Measurements from ENCODE around the gene NR0B1.

Gene NR0B1

DNA sequence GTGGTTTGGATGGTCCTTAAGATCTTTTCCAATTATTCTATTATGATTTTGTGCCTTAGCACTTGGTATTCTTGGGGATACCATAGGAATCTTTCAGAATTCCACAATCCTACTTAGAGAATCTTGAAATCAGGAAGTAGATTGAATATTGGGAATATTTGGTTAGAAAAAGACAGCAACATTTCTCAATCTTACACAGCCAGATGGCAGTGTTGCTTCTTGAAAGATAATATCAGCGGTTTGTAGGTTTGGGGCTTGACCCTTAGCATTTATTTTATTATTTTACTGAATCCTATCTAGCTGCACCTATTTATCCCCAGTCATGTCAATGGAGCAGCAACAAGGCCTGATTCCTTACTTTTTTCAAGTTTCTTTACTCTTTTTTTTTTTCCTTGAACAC lies 33.7 kb downstream of the NR0B1 start:
- Histone ChIP-seq H3K79me2 (ENCODE audit: control insufficient read depth, insufficient read depth, low read length, unreplicated experiment) (no peaks in the 10 kb centered on the region), H3K27ac (ENCODE audit: low read depth, low read length) (no peak overlapping the region), H3K27me3 (ENCODE audit: insufficient read depth, low read length) (no peaks in the 10 kb centered on the region), H2AFZ (ENCODE audit: low read length, unreplicated experiment) (no peak overlapping the region), H3K4me1 (ENCODE audit: control insufficient read depth, insufficient read depth, low read length, unreplicated experiment) (peaks cover 6% of the 10 kb centered on the region), H3K4me3 (ENCODE audit: low read depth, low read length) (no peak overlapping the region), H3K36me3 (ENCODE audit: insufficient read depth, low read length) (no peaks in the 10 kb centered on the region)

DNA sequence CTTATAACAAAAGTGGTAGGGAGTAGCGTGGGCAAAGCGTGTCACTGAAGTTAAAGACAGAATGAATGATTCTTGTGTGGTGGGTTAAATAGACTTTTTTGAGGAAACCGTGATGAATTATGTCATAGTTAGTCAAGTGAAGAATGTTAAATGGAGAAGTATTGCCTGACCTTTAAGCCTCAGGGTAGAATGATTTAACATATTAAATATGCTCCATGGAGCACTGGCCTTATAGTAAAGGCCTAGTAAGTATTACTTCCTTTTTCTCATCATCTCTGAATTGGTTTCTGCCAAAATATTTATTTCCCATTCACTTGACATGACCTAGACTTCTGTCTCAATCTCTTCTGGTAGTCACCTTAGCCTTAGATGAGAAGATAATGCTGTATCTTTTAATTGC lies 38.6 kb downstream of the NR0B1 start:
- no peaks in the 10 kb centered on the region for H3K27me3 ChIP-seq (ENCODE audit: insufficient read depth, low read length)
- H3K27ac ChIP-seq (ENCODE audit: low read depth, low read length): no peak overlapping the region
- H3K4me3 ChIP-seq (ENCODE audit: low read depth, low read length): no peak overlapping the region

DNA sequence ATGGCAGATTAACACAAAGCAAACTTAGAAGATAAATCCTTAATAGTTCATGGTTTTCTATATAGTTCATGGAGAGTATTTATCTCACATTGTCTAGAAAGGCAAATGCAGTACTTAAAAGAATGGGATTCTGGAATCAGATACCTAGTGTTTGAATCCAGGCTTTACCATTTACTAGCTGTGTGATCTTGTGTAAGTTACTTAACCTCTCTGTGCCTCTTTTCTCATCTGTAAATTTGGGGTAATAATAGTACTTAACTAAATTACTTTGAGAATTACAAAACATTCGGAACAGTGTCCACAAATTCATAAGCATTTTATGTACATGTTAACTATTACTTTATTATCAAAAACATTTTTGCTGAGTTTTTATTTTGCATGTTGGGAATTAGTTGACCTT lies 46.4 kb downstream of the NR0B1 start:
- Histone ChIP-seq H3K27me3 (ENCODE audit: insufficient read depth, low read length) (peaks cover 3% of the 10 kb centered on the region; the same call in 1 of the 2 replicates), H3K27ac (ENCODE audit: low read depth, low read length) (no peak overlapping the region), H3K79me2 (ENCODE audit: control insufficient read depth, insufficient read depth, low read length, unreplicated experiment) (no peaks in the 10 kb centered on the region), H3K4me1 (ENCODE audit: control insufficient read depth, insufficient read depth, low read length, unreplicated experiment) (no peaks in the 10 kb centered on the region), H2AFZ (ENCODE audit: low read length, unreplicated experiment) (no peak overlapping the region), H3K36me3 (ENCODE audit: insufficient read depth, low read length) (no peaks in the 10 kb centered on the region), H3K4me3 (ENCODE audit: low read depth, low read length) (no peak overlapping the region)

More for the DNA sequence above, 38.6 kb downstream of the NR0B1 start:
- no peak overlapping the region for H2AFZ ChIP-seq (ENCODE audit: low read length, unreplicated experiment)
- H3K79me2 ChIP-seq (ENCODE audit: control insufficient read depth, insufficient read depth, low read length, unreplicated experiment): no peaks in the 10 kb centered on the region
- H3K36me3 ChIP-seq (ENCODE audit: insufficient read depth, low read length): no peaks in the 10 kb centered on the region
- H3K4me1 ChIP-seq (ENCODE audit: control insufficient read depth, insufficient read depth, low read length, unreplicated experiment): no peaks in the 10 kb centered on the region

DNA sequence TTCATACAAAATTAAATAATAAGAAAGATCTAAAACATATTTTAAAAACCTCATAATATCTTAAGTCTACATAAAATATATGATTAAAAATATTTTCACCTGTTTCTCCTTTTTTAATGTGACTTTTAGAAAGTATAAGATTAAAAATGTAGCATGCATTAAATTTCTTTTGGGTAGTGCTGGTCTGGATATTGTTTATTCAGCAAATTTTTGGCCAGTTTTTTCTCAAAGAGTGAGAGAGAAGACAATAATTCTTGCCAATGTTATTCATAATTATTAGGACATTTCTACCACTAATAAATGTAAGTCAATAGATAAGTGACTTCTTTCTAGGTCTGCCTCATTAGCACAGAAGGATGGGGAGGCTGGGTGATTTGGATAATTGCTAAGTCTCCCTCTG lies 48.2 kb downstream of the NR0B1 start:
- Histone ChIP-seq H3K27ac (ENCODE audit: low read depth, low read length) (no peak overlapping the region), H3K4me3 (ENCODE audit: low read depth, low read length) (no peak overlapping the region), H2AFZ (ENCODE audit: low read length, unreplicated experiment) (no peak overlapping the region), H3K4me1 (ENCODE audit: control insufficient read depth, insufficient read depth, low read length, unreplicated experiment) (no peaks in the 10 kb centered on the region), H3K27me3 (ENCODE audit: insufficient read depth, low read length) (peaks cover 3% of the 10 kb centered on the region; the same call in 1 of the 2 replicates), H3K79me2 (ENCODE audit: control insufficient read depth, insufficient read depth, low read length, unreplicated experiment) (no peaks in the 10 kb centered on the region), H3K36me3 (ENCODE audit: insufficient read depth, low read length) (no peaks in the 10 kb centered on the region)

DNA sequence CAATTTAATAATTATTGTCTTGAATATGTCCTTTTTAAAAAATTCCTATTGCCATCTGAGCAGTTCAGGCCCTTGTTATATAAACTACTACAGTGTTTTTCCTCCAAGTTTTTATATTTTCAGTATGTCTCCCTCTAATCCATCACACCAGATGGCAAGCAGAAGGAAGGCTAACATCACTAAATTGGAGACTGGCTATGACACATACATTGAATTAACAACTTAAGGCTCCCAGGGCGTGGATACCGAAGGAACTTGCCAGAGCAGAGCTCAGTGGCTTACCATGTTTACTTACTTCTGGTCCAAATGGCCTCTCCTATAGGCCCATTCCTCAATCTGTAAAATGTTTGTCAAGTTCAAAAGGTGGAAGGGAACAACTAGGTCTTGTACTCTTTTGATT lies 49.3 kb downstream of the NR0B1 start:
- no peaks in the 10 kb centered on the region for H3K4me1 ChIP-seq (ENCODE audit: control insufficient read depth, insufficient read depth, low read length, unreplicated experiment)
- H3K27me3 ChIP-seq (ENCODE audit: insufficient read depth, low read length): no peaks in the 10 kb centered on the region
- H3K36me3 ChIP-seq (ENCODE audit: insufficient read depth, low read length): no peaks in the 10 kb centered on the region
- H3K4me3 ChIP-seq (ENCODE audit: low read depth, low read length): no peak overlapping the region
- no peak overlapping the region for H2AFZ ChIP-seq (ENCODE audit: low read length, unreplicated experiment)
- H3K79me2 ChIP-seq (ENCODE audit: control insufficient read depth, insufficient read depth, low read length, unreplicated experiment): no peaks in the 10 kb centered on the region
- no peak overlapping the region for H3K27ac ChIP-seq (ENCODE audit: low read depth, low read length)

Measured in ACC112 (cell line).